Brain microvascular endothelial cell (primary cell): ENCODE data around the gene SOX13.

Source experiments
- DNase-seq: peaks from one replicate; pipeline ENCODE4 v3.0.0-alpha.2; 2020
- H3K27ac ChIP-seq: fragments of 250-450 bp; sonication (Bioruptor Pico); 2 replicates; pipeline ENCODE4 v1.5.1; 2020; ENCODE audit warnings: mild to moderate bottlenecking, moderate library complexity
- H3K27me3 ChIP-seq: fragments of 250-450 bp; sonication (Bioruptor Pico); replicated peaks from 2 replicates; pipeline ENCODE4 v1.5.1; 2020; ENCODE audit warnings: mild to moderate bottlenecking
- H3K36me3 ChIP-seq: fragments of 250-450 bp; sonication (Bioruptor Pico); replicated peaks from 2 replicates; pipeline ENCODE4 v1.5.1; 2020; ENCODE audit warnings: mild to moderate bottlenecking
- H3K4me3 ChIP-seq: 2 replicates; pipeline ENCODE4 v1.5.1; 2011; ENCODE audit warnings: low read depth, mild to moderate bottlenecking, control low read depth, low read length, moderate library complexity
- in situ Hi-C: cut with HindIII; loops from 2 replicates; pipeline ENCODE4 v1.10.0; 2017; ENCODE audit warnings: low sequenced_read_pairs, low pct_ligation_motif_present
- TF ChIP-seq, protein P1 (sequence below): IDR thresholded peaks from 2 replicates; pipeline ENCODE4 v1.5.1; 2011; ENCODE audit warnings: low read depth, mild to moderate bottlenecking, moderate library complexity, low read length, control low read depth, inconsistent platforms; ENCODE audit errors: missing control alignments

SOX13 gene

DNA sequence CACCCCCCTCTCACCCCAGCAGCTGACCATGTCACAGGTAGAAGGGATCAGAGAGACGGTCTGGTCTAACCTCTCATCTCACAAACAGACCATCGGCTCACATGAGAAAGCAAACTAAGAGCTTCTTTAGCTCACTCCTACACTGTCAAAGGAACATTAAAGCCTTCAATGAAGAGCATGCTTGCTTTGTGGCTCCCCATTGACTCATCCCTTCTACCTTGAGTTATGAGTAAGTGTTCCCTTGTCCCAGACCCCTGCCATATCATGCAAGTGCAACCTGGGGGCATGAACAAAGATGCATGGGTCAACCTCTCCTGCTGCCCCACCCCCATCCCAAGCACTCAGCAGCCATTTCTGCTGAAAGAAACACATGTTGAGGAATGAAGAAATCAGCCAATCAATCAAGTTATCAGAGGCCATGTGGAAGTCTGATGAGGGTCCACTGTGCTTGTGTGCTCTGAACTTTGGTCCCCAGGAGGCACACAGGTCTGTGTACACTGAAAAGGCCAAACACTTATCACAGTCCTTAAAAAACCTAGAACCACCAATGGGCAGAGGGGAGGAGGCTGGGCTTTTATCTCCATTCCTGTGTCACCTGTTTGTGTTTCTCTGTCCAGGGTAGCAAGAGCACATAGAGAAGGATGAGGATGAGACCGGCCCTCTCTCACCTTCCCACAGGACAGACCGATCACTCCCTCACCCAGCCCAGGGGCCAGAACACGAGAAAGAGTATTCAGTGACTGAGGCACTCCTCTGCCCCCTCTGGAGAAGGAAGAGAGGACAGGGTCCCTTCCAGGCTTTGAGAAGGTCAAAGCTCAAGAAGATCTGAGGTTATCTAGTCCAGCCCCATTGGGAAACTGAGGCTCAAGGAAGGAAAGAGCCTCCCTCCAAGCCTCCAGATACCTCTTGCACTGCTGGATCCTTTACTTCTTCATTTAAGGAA, 69.4 kb downstream of the SOX13 start:
- in situ Hi-C loops = loop anchor here (25.0 kb wide), 1 partner anchor 280 kb away; the partner anchor contains the start of gene SNRPE
- TF ChIP-seq, protein P1, sequence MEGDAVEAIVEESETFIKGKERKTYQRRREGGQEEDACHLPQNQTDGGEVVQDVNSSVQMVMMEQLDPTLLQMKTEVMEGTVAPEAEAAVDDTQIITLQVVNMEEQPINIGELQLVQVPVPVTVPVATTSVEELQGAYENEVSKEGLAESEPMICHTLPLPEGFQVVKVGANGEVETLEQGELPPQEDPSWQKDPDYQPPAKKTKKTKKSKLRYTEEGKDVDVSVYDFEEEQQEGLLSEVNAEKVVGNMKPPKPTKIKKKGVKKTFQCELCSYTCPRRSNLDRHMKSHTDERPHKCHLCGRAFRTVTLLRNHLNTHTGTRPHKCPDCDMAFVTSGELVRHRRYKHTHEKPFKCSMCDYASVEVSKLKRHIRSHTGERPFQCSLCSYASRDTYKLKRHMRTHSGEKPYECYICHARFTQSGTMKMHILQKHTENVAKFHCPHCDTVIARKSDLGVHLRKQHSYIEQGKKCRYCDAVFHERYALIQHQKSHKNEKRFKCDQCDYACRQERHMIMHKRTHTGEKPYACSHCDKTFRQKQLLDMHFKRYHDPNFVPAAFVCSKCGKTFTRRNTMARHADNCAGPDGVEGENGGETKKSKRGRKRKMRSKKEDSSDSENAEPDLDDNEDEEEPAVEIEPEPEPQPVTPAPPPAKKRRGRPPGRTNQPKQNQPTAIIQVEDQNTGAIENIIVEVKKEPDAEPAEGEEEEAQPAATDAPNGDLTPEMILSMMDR = peak; percentile 7
- Histone ChIP-seq H3K27ac (no peak overlapping the region), H3K27me3 (no peaks in the 10 kb centered on the region), H3K36me3 (no peaks in the 10 kb centered on the region), H3K4me3 (no peak overlapping the region)
- no peak for DNase-seq

DNA sequence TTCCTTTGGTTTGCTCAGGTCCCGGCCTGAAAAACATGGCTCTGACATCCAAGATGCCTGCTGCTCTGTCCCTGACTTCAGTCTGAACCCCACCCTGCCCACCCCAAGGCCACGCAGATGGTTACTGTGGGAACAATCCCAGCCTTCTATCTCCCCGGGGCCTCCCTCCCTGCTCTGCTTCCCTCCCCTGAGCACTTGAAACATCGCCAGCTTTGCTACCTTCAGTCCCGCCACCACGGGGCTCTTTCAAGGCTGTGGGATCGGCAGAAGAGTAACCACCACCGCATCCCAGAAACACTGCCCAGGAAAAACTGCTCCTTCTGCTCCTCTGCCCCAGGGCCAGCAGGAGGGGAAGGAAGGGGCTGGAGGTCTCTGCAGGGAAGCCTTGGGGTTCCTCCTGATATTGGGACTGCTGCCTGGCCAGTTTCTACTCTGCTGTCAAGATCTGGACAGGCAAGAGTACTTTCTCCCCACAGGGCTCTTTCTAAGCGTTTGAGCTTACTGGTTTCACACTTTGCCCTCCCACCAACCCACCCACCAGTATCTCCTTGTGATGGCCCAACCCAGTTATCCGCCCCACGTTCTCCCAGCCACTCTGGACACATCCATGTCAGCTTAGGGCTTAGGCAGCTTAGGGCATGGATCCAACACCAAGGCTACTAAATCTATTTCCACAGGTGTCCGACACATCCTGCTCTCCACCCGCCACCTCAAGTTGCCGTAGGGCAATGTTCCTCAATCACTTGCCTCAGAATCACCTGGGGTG, 70.5 kb downstream of the SOX13 start:
- H3K4me3 ChIP-seq = no peak overlapping the region
- in situ Hi-C loops = loop anchor here (25.0 kb wide), 1 partner anchor 281 kb away; the partner anchor contains the start of gene SNRPE
- no peaks in the 10 kb centered on the region for H3K36me3 ChIP-seq
- no peak overlapping the region for H3K27ac ChIP-seq
- TF ChIP-seq, protein P1 = no peak
- no peaks in the 10 kb centered on the region for H3K27me3 ChIP-seq
- DNase-seq = no peak

DNA sequence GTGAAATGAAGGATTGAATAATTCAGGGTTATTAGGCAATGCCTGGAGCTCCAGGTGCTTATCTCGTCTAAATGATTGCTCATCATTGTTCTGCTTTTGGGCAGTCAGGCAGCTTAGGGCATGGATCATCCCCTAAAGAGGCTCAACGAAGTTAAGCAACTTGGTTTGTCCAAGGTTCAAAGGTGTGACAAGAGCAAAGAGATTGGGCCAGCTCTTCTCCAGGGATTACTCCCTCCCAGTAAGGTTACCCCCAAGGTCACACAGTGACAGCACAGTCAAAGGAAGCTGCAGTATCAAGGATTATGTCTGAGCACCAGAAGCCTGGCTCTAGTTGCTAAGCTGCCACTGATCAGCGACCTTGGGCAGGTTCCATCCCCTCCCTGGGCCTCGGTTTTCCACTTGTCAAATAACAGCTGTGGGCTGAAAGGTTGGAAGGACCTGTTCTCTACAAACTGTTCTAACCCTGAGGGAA, 72.2 kb downstream of the SOX13 start:
- Histone ChIP-seq H3K36me3 (no peaks in the 10 kb centered on the region), H3K4me3 (no peak overlapping the region), H3K27me3 (no peaks in the 10 kb centered on the region), H3K27ac (no peak overlapping the region)
- TF ChIP-seq, protein P1 = no peak
- in situ Hi-C loops = loop anchor here (25.0 kb wide), 1 partner anchor 283 kb away; the partner anchor contains the start of gene SNRPE
- no peak for DNase-seq

DNA sequence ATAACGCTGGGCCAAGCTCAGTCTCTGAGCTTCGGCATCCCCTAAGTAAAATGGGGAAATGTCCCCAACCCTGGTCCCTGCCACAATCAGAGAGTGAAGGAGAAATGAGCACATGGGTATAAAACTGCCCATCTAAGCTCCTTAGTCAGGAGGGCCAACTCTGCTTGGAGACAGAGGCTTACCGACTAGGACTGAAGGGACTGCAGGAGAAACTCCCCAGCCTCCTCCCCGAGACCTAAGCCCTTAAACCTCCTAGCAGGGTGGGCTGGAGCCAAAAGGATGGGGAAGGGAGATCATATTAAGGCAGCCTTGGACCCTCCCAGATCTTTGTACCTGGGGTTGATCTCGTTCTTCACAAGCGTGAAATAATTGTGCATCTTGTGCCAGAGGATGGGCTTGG, 73.4 kb downstream of the SOX13 start:
- H3K4me3 ChIP-seq = no peak overlapping the region
- H3K27ac ChIP-seq = no peak overlapping the region
- TF ChIP-seq, protein P1 = no peak
- H3K36me3 ChIP-seq = no peaks in the 10 kb centered on the region
- no peak for DNase-seq
- in situ Hi-C loops = loop anchor here (25.0 kb wide), 1 partner anchor 284 kb away; the partner anchor contains the start of gene SNRPE
- H3K27me3 ChIP-seq = no peaks in the 10 kb centered on the region

DNA sequence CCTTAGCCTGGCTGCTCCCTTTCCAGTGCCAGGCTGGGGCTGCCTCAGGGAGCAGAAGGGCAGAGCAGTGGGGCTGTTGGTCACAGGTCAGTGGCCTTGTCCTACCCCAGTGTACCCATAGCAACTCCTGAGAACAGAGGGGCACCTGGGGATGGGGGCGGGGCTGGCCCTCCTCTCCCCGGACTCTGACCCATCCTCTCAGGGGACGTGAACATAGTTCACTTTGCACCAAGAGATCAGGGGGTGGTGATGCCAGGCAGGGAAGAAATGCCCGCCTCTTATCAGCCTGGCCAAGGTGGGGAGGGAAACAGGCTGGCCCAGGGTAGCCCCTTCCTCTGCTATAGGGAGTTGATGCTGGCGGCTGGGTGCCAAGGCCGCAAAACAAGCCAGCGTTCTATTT, 74.0 kb downstream of the SOX13 start:
- Histone ChIP-seq H3K27me3 (no peaks in the 10 kb centered on the region), H3K4me3 (no peak overlapping the region), H3K36me3 (no peaks in the 10 kb centered on the region), H3K27ac (no peak overlapping the region)
- no peak for DNase-seq
- in situ Hi-C loops = loop anchor here (25.0 kb wide), 1 partner anchor 285 kb away; the partner anchor contains the start of gene SNRPE
- TF ChIP-seq, protein P1 = no peak
